HG03442 (cell line): Measurements from ENCODE around the gene TFE3.
A peak's percentile ranks its signal among the peaks of the same experiment; 100 is the strongest.

Source experiments
- ATAC-seq: cut with Tn5 transposase; IDR thresholded peaks from one replicate; pipeline ENCODE4 v1.9.1; 2021; ENCODE audit warnings: mild to moderate bottlenecking, moderate library complexity; ENCODE audit not compliant: unreplicated experiment

TFE3 gene

GRCh38 chrX:49061916-49062315 lies 18.8 kb upstream of the TFE3 start:
- ATAC-seq, result no peak

GRCh38 chrX:49061490-49061889 lies 18.3 kb upstream of the TFE3 start:
- ATAC-seq, result no peak

GRCh38 chrX:49060914-49061313 lies 17.8 kb upstream of the TFE3 start:
- no peak for ATAC-seq

GRCh38 chrX:49059681-49060085 lies 16.5 kb upstream of the TFE3 start:
- ATAC-seq, result no peak

- no peak for ATAC-seq
Observed at GRCh38 chrX:49059201-49059600, 16.0 kb upstream of the TFE3 start.

- no peak for ATAC-seq
Observed at GRCh38 chrX:49058794-49059193, 15.6 kb upstream of the TFE3 start, which contains the start of gene CCDC120. CCDC120 (plus strand) TSS chrX:49058999; CDS start chrX:49062042, 3,043 bp downstream.

GRCh38 chrX:49054073-49054762 lies 11.1 kb upstream of the TFE3 start:
- no peak for ATAC-seq

- ATAC-seq, result peak; percentile 55
Observed at GRCh38 chrX:49053223-49054072, 10.3 kb upstream of the TFE3 start.

GRCh38 chrX:49043987-49044281 lies 777 bp upstream of the TFE3 start:
- no peak for ATAC-seq

GRCh38 chrX:49042581-49043219 lies 457 bp downstream of the TFE3 start:
- ATAC-seq, result no peak

- no peak for ATAC-seq
Observed at GRCh38 chrX:49041744-49042580, 1.2 kb downstream of the TFE3 start.

GRCh38 chrX:49040376-49040955 lies 2.7 kb downstream of the TFE3 start:
- no peak for ATAC-seq

- ATAC-seq, result no peak
Observed at GRCh38 chrX:49039598-49040375, 3.4 kb downstream of the TFE3 start.

GRCh38 chrX:49037883-49038475 lies 5.2 kb downstream of the TFE3 start:
- no peak for ATAC-seq

- no peak for ATAC-seq
Observed at GRCh38 chrX:49030283-49030682, 12.9 kb downstream of the TFE3 start.

GRCh38 chrX:49029876-49030275 lies 13.3 kb downstream of the TFE3 start:
- no peak for ATAC-seq

- ATAC-seq, result no peak
Observed at GRCh38 chrX:49019599-49020249, 23.4 kb downstream of the TFE3 start.

GRCh38 chrX:49019050-49019449 lies 24.1 kb downstream of the TFE3 start:
- ATAC-seq, result no peak

- no peak for ATAC-seq
Observed at GRCh38 chrX:49003696-49004095, 39.5 kb downstream of the TFE3 start.
